ENCODE data around the gene CD302. TPM values are rescaled to one million over a fixed set of nuclear protein-coding genes. Genes with fewer than 3 reads are reported as not detected.

Gene CD302
- total and polyA plus RNA-seq, 2 of the 8 experiments (the other 6 are each of a cell fraction or from before 2014, with no cell fraction given): 0.76 to 0.79 TPM

- no peak for DNase-seq (ENCODE audit: low read depth in 1 of 2, low spot score in 2 of 2)
- Histone ChIP-seq H3K23ac (ENCODE audit: insufficient read length) (no peak overlapping the region), H3K4me3 (ENCODE audit: extremely low read depth in 1 of 4, insufficient read depth in 2 of 4, low read depth in 3 of 4, low read length in 4 of 4) (no peak overlapping the region), H2BK5ac (ENCODE audit: low read depth, low read length) (no peak overlapping the region), H3K27me3 (replicated peaks in 1 of 4; ENCODE audit: control insufficient read depth in 3 of 4, extremely low read depth in 1 of 4, insufficient read depth in 3 of 4, low read length in 3 of 4) (no peaks in the 10 kb centered on the region), H2BK120ac (replicated peaks; ENCODE audit: low read depth, low read length) (no peak overlapping the region), H3K27ac (ENCODE audit: low read depth, low read length) (no peak overlapping the region), H2BK12ac (ENCODE audit: low read depth, low read length) (no peak overlapping the region), H4K8ac (ENCODE audit: extremely low read depth, insufficient read depth, low read length) (no peak overlapping the region), H3K4me1 (replicated peaks in 1 of 4; ENCODE audit: control insufficient read depth in 3 of 4, insufficient read depth in 4 of 4, low read length in 3 of 4) (no peaks in the 10 kb centered on the region), H3K4ac (replicated peaks; ENCODE audit: insufficient read length, low read depth, low read length) (no peak overlapping the region), H3K56ac (replicated peaks; ENCODE audit: insufficient read length, low read depth, low read length) (no peak overlapping the region), H3K4me2 (ENCODE audit: insufficient read depth in 1 of 2, low read depth in 2 of 2, low read length in 2 of 2) (no peak overlapping the region), H3K9ac (replicated peaks in 1 of 4; ENCODE audit: extremely low read depth in 1 of 4, low read depth in 3 of 4, low read length in 3 of 4) (no peak overlapping the region), H3K18ac (ENCODE audit: extremely low read depth, low read length) (no peak overlapping the region), H4K91ac (replicated peaks; ENCODE audit: insufficient read length, low read length) (no peak overlapping the region), H4K20me1 (replicated peaks in 1 of 2; ENCODE audit: control insufficient read depth in 1 of 2, insufficient read depth in 2 of 2, low read length in 2 of 2) (peaks cover 2 to 5% of the 10 kb centered on the region in 2 experiments), H4K5ac (ENCODE audit: insufficient read length, low read depth, low read length) (no peak overlapping the region), H2AFZ (ENCODE audit: low read length) (no peak overlapping the region), H3K79me2 (ENCODE audit: control insufficient read depth in 1 of 2, insufficient read depth in 2 of 2, low read length in 2 of 2) (peaks cover 0 to 24% of the 10 kb centered on the region in 2 experiments; a peak in 3 of 4 replicates), H3K36me3 (ENCODE audit: control insufficient read depth in 2 of 4, insufficient read depth in 4 of 4, low read length in 3 of 4) (peaks cover 9 to 76% (median 30%) of the 10 kb centered on the region in 4 experiments), H2AK5ac (ENCODE audit: low read depth, low read length) (no peak overlapping the region), H3K79me1 (ENCODE audit: low read depth, low read length) (no peaks in the 10 kb centered on the region; the same call in 1 of the 2 replicates), H2BK20ac (ENCODE audit: low read length) (no peak overlapping the region), H3K9me3 (ENCODE audit: insufficient read depth in 2 of 2, low read depth in 1 of 2, low read length in 1 of 2) (no peaks in the 10 kb centered on the region), H3K23me2 (ENCODE audit: low read depth, low read length) (no peaks in the 10 kb centered on the region; the same call in 1 of the 2 replicates), H2BK15ac (ENCODE audit: low read length) (no peak overlapping the region), H3K14ac (ENCODE audit: insufficient read length) (no peak overlapping the region)
- 95% methylated on average over 3 of the region's 3 CpGs; no CpG with 5 or more reads in 1 of the 2 experiments for WGBS, 2 experiments (ENCODE audit: extremely low coverage in 1 of 2, insufficient coverage in 1 of 2, insufficient read length in 1 of 2, insufficient replicate concordance in 2 of 2, low coverage in 1 of 2, low lambda C conversion rate in 2 of 2, missing lambda C conversion rate in 1 of 2)
- no peak for FAIRE-seq
- ChIA-PET CTCF (ENCODE audit: partially characterized antibody) (interaction anchor here (1.0 to 1.6 kb wide), 3 partner anchors 11 to 48 kb away, joined by 3 to 6 read pairs (median 3); no protein-coding TSS in a partner anchor), POLR2A (ENCODE audit: partially characterized antibody) (interaction anchor here (0.7 to 1.6 kb wide), 3 partner anchors 14 to 77 kb away, joined by 3 to 4 read pairs (median 3); no protein-coding TSS in a partner anchor)
- TF ChIP-seq EGR1 (IDR thresholded peaks at IDR 0.05; ENCODE audit: borderline replicate concordance, low read depth, low read length) (no peak), CTBP2 (IDR thresholded peaks at IDR 0.05; ENCODE audit: borderline replicate concordance, insufficient read depth, insufficient read length, low read length) (no peak)
These were observed 38.4 kb downstream of the CD302 start for GRCh38 chr2:159759577-159759976.
